ENCODE results near the gene TAS2R9.
"Not testable (repeated sequence)": the region's sequence is repeated elsewhere in the genome, so short reads cannot be mapped to it uniquely, and the experiment has no call there.

Gene TAS2R9

GRCh38 chr12:10807186-10807585 lies 2.8 kb downstream of the TAS2R9 start, which contains the start of gene TAS2R8:
Gene TAS2R8, minus strand, starts transcription at chr12:10807286. Its CDS starts 306 bp downstream, at chr12:10806980.
- TF ChIP-seq, protein P1, sequence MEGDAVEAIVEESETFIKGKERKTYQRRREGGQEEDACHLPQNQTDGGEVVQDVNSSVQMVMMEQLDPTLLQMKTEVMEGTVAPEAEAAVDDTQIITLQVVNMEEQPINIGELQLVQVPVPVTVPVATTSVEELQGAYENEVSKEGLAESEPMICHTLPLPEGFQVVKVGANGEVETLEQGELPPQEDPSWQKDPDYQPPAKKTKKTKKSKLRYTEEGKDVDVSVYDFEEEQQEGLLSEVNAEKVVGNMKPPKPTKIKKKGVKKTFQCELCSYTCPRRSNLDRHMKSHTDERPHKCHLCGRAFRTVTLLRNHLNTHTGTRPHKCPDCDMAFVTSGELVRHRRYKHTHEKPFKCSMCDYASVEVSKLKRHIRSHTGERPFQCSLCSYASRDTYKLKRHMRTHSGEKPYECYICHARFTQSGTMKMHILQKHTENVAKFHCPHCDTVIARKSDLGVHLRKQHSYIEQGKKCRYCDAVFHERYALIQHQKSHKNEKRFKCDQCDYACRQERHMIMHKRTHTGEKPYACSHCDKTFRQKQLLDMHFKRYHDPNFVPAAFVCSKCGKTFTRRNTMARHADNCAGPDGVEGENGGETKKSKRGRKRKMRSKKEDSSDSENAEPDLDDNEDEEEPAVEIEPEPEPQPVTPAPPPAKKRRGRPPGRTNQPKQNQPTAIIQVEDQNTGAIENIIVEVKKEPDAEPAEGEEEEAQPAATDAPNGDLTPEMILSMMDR (IDR thresholded peaks at IDR 0.05; ENCODE audit: low read depth, low read length): no peak
- no peak for TF ChIP-seq EZH2phosphoT487 (IDR thresholded peaks at IDR 0.05; ENCODE audit: low read depth)
- Histone ChIP-seq H4K20me1 (ENCODE audit: insufficient read depth, low read length) (no peaks in the 10 kb centered on the region), H3K27ac (ENCODE audit: low read length) (no peak within 1 kb of the TSS), H2AFZ (ENCODE audit: low read depth, low read length) (no peak within 1 kb of the TSS), H3K9me3 (ENCODE audit: insufficient read depth, low read length) (no peaks in the 10 kb centered on the region), H3K4me2 (ENCODE audit: low read length) (no peak within 1 kb of the TSS), H3K9ac (ENCODE audit: low read length) (no peak within 1 kb of the TSS), H3K79me2 (ENCODE audit: low read length) (no peaks in the 10 kb centered on the region), H3K4me1 (ENCODE audit: low read length) (no peaks in the 10 kb centered on the region), H3K4me3 (ENCODE audit: low read length) (no peak within 1 kb of the TSS), H3K27me3 (ENCODE audit: low read depth, low read length) (no peaks in the 10 kb centered on the region), H3K36me3 (replicated peaks; ENCODE audit: low read depth, low read length) (no peaks in the 10 kb centered on the region)

GRCh38 chr12:10802587-10802986 lies 7.4 kb downstream of the TAS2R9 start, which contains the start of gene TAS2R7:
Gene TAS2R7, minus strand, starts transcription at chr12:10802627. Its CDS starts 57 bp downstream, at chr12:10802570.
- Histone ChIP-seq H3K4me1 (ENCODE audit: low read length) (no peaks in the 10 kb centered on the region), H3K36me3 (replicated peaks; ENCODE audit: low read depth, low read length) (no peaks in the 10 kb centered on the region), H3K27ac (ENCODE audit: low read length) (no peak within 1 kb of the TSS), H3K79me2 (ENCODE audit: low read length) (no peaks in the 10 kb centered on the region), H3K9me3 (ENCODE audit: insufficient read depth, low read length) (no peaks in the 10 kb centered on the region), H4K20me1 (ENCODE audit: insufficient read depth, low read length) (no peaks in the 10 kb centered on the region), H3K4me2 (ENCODE audit: low read length) (no peak within 1 kb of the TSS), H3K27me3 (ENCODE audit: low read depth, low read length) (0 out of 2 replicates have a peak, but pooled peaks cover 3% of the 10 kb centered on the region), H2AFZ (ENCODE audit: low read depth, low read length) (no peak within 1 kb of the TSS), H3K4me3 (ENCODE audit: low read length) (no peak within 1 kb of the TSS), H3K9ac (ENCODE audit: low read length) (no peak within 1 kb of the TSS)
- TF ChIP-seq, protein P1 (IDR thresholded peaks at IDR 0.05; ENCODE audit: low read depth, low read length): no peak
- no peak for TF ChIP-seq EZH2phosphoT487 (IDR thresholded peaks at IDR 0.05; ENCODE audit: low read depth)

GRCh38 chr12:10801741-10802140 lies 8.2 kb downstream of the TAS2R9 start:
- H3K36me3 ChIP-seq (replicated peaks; ENCODE audit: low read depth, low read length): no peaks in the 10 kb centered on the region
- H4K20me1 ChIP-seq (ENCODE audit: insufficient read depth, low read length): no peaks in the 10 kb centered on the region
- H3K27me3 ChIP-seq (ENCODE audit: low read depth, low read length): 0 out of 2 replicates have a peak, but pooled peaks cover 3% of the 10 kb centered on the region
- TF ChIP-seq, protein P1 (IDR thresholded peaks at IDR 0.05; ENCODE audit: low read depth, low read length): no peak
- TF ChIP-seq EZH2phosphoT487 (IDR thresholded peaks at IDR 0.05; ENCODE audit: low read depth): no peak
- H3K4me3 ChIP-seq (ENCODE audit: low read length): no peak overlapping the region
- no peak overlapping the region for H3K4me2 ChIP-seq (ENCODE audit: low read length)
- no peaks in the 10 kb centered on the region for H3K4me1 ChIP-seq (ENCODE audit: low read length)
- no peaks in the 10 kb centered on the region for H3K9me3 ChIP-seq (ENCODE audit: insufficient read depth, low read length)
- H3K27ac ChIP-seq (ENCODE audit: low read length): no peak overlapping the region
- no peaks in the 10 kb centered on the region for H3K79me2 ChIP-seq (ENCODE audit: low read length)
- H2AFZ ChIP-seq (ENCODE audit: low read depth, low read length): no peak overlapping the region
- H3K9ac ChIP-seq (ENCODE audit: low read length): no peak overlapping the region

GRCh38 chr12:10794222-10794621 lies 15.7 kb downstream of the TAS2R9 start:
- no peak overlapping the region for H2AFZ ChIP-seq (ENCODE audit: low read depth, low read length)
- no peak overlapping the region for H3K9ac ChIP-seq (ENCODE audit: low read length)
- no peak overlapping the region for H3K4me3 ChIP-seq (ENCODE audit: low read length)
- no peaks in the 10 kb centered on the region for H4K20me1 ChIP-seq (ENCODE audit: insufficient read depth, low read length)
- peaks cover 9% of the 10 kb centered on the region; the same call in 1 of the 2 replicates for H3K27me3 ChIP-seq (ENCODE audit: low read depth, low read length)
- H3K4me2 ChIP-seq (ENCODE audit: low read length): no peak overlapping the region
- H3K36me3 ChIP-seq (replicated peaks; ENCODE audit: low read depth, low read length): no peaks in the 10 kb centered on the region
- H3K4me1 ChIP-seq (ENCODE audit: low read length): no peaks in the 10 kb centered on the region
- TF ChIP-seq, protein P1 (IDR thresholded peaks at IDR 0.05; ENCODE audit: low read depth, low read length): no peak
- TF ChIP-seq EZH2phosphoT487 (IDR thresholded peaks at IDR 0.05; ENCODE audit: low read depth): no peak
- H3K27ac ChIP-seq (ENCODE audit: low read length): no peak overlapping the region
- no peaks in the 10 kb centered on the region for H3K9me3 ChIP-seq (ENCODE audit: insufficient read depth, low read length)
- no peaks in the 10 kb centered on the region for H3K79me2 ChIP-seq (ENCODE audit: low read length)

DNA sequence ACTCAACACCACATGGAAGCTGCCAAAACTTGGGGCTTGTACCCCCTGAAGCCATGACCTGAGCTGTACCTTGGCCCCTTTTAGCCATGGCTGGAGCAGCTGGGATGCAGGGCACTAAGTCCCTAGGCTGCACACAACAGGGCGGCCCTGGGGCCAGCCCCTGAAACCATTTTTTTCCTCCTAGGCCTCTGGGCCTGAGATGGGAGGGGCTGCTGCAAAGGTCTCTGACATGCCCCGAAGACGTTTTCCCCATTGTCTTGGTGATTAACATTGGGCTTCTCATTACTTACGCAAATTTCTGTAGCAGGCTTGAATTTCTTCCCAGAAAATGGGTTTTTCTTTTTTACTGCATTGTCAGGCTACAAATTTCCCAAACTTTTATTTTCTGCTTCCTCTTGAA lies 18.2 kb downstream of the TAS2R9 start:
- H3K27me3 ChIP-seq (ENCODE audit: low read depth, low read length); H3K9ac ChIP-seq (ENCODE audit: low read length): not testable (repeated sequence)

More for the DNA sequence above, 18.2 kb downstream of the TAS2R9 start:
- H3K79me2 ChIP-seq (ENCODE audit: low read length); H3K4me3 ChIP-seq (ENCODE audit: low read length); H3K27ac ChIP-seq (ENCODE audit: low read length); H3K9me3 ChIP-seq (ENCODE audit: insufficient read depth, low read length); H2AFZ ChIP-seq (ENCODE audit: low read depth, low read length); H3K4me1 ChIP-seq (ENCODE audit: low read length); H3K4me2 ChIP-seq (ENCODE audit: low read length); H3K36me3 ChIP-seq (replicated peaks; ENCODE audit: low read depth, low read length); H4K20me1 ChIP-seq (ENCODE audit: insufficient read depth, low read length): not testable (repeated sequence)
